ENCODE results near the gene ABI3BP.

Gene ABI3BP

DNA sequence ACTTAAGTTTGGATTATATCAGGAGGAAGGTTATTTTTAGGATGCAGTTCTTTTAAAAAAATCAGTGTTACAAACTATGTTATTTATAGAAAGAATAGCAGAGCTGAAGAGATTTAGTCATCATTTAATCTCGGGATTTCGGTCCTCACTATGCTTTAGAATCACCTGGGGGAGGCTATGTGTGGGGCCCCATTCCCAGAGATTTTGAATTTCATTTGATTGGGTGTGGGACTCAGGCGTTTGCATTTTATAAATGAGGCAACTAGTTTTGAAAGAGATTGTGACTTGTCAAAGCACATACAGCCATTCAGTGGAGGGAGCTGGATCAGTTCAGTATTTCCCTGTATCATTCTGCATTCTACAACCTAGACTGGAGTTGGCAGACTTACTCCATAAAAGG, 247.1 kb downstream of the ABI3BP start:
- no peaks in the 10 kb centered on the region for H3K4me1 ChIP-seq (ENCODE audit: control insufficient read depth in 1 of 2, insufficient read depth in 2 of 2, low read length in 2 of 2)
- H2BK120ac ChIP-seq (ENCODE audit: insufficient read depth, low read length, poor library complexity) = no peak overlapping the region
- no peak overlapping the region for H2AK5ac ChIP-seq (ENCODE audit: low read length)
- H2BK12ac ChIP-seq (ENCODE audit: low read length) = no peak overlapping the region
- H3K4me3 ChIP-seq (ENCODE audit: low read depth, low read length) = no peak overlapping the region
- no peak overlapping the region for H4K91ac ChIP-seq (ENCODE audit: low read depth, low read length)
- no peak for DNase-seq
- H3K14ac ChIP-seq (ENCODE audit: low read length) = no peak overlapping the region
- no peak overlapping the region for H2BK5ac ChIP-seq (ENCODE audit: low read depth, low read length, poor library complexity)
- H3K9ac ChIP-seq (ENCODE audit: low read length) = no peak overlapping the region
- H3K36me3 ChIP-seq (ENCODE audit: control insufficient read depth in 1 of 2, insufficient read depth in 2 of 2, low read length in 2 of 2) = peaks cover 7 to 14% of the 10 kb centered on the region in 2 experiments
- H4K8ac ChIP-seq (ENCODE audit: low read depth, low read length) = no peak overlapping the region
- H3K4me2 ChIP-seq (ENCODE audit: low read length) = no peak overlapping the region
- H3K79me2 ChIP-seq (ENCODE audit: control insufficient read depth, insufficient read depth, low read length, poor library complexity) = no peaks in the 10 kb centered on the region
- H3K4ac ChIP-seq (ENCODE audit: low read depth, low read length) = no peak overlapping the region
- H3K27me3 ChIP-seq (ENCODE audit: insufficient read depth, low read length) = no peaks in the 10 kb centered on the region
- no peak overlapping the region for H3K23ac ChIP-seq (ENCODE audit: low read length)
- no peak overlapping the region for H2AFZ ChIP-seq (ENCODE audit: insufficient read depth, low read length, poor library complexity)
- no peaks in the 10 kb centered on the region for H3K9me3 ChIP-seq (ENCODE audit: insufficient read depth, low read depth, low read length)
- no peak overlapping the region for H3K18ac ChIP-seq (ENCODE audit: low read length)
- H3K79me1 ChIP-seq (ENCODE audit: low read length) = no peaks in the 10 kb centered on the region
- WGBS (ENCODE audit: extremely low coverage, insufficient coverage, insufficient read length) = no CpG with 5 or more reads among the region's 3 CpGs
- no peak overlapping the region for H3K27ac ChIP-seq (ENCODE audit: low read depth, low read length)
- no peak overlapping the region for H4K12ac ChIP-seq (ENCODE audit: low read depth, low read length)

DNA sequence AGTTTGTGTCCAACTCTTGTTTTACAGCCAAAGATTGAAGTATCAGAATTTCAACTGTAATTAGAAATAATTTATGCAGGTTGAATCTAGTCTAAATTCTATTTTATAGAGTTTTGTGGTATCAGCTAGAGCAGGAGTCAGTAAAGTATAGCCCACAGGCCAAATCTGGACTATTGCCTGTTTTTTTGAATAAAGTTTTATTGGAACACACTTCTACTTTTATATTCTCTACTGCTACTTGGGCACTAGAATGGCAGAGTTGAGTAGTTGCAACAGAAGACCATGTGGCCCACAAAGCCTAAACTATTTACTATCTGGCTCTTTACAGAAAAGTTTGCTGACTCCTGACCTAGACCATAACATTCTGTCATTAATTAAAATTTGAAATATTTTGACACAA, 247.6 kb downstream of the ABI3BP start:
- Histone ChIP-seq H3K79me1 (ENCODE audit: low read length) (no peaks in the 10 kb centered on the region), H3K27ac (ENCODE audit: low read depth, low read length) (no peak overlapping the region), H2AK5ac (ENCODE audit: low read length) (no peak overlapping the region), H3K4me3 (ENCODE audit: low read depth, low read length) (no peak overlapping the region), H3K4me1 (ENCODE audit: control insufficient read depth in 1 of 2, insufficient read depth in 2 of 2, low read length in 2 of 2) (no peaks in the 10 kb centered on the region), H4K91ac (ENCODE audit: low read depth, low read length) (no peak overlapping the region), H3K27me3 (ENCODE audit: insufficient read depth, low read length) (no peaks in the 10 kb centered on the region), H2BK120ac (ENCODE audit: insufficient read depth, low read length, poor library complexity) (no peak overlapping the region), H3K23ac (ENCODE audit: low read length) (no peak overlapping the region), H4K12ac (ENCODE audit: low read depth, low read length) (no peak overlapping the region), H2AFZ (ENCODE audit: insufficient read depth, low read length, poor library complexity) (no peak overlapping the region), H4K8ac (ENCODE audit: low read depth, low read length) (no peak overlapping the region), H3K9me3 (ENCODE audit: insufficient read depth, low read depth, low read length) (no peaks in the 10 kb centered on the region), H2BK5ac (ENCODE audit: low read depth, low read length, poor library complexity) (no peak overlapping the region), H2BK12ac (ENCODE audit: low read length) (no peak overlapping the region), H3K4ac (ENCODE audit: low read depth, low read length) (no peak overlapping the region), H3K36me3 (ENCODE audit: control insufficient read depth in 1 of 2, insufficient read depth in 2 of 2, low read length in 2 of 2) (peaks cover 7 to 12% of the 10 kb centered on the region in 2 experiments), H3K14ac (ENCODE audit: low read length) (no peak overlapping the region), H3K9ac (ENCODE audit: low read length) (no peak overlapping the region), H3K79me2 (ENCODE audit: control insufficient read depth, insufficient read depth, low read length, poor library complexity) (no peaks in the 10 kb centered on the region), H3K4me2 (ENCODE audit: low read length) (no peak overlapping the region), H3K18ac (ENCODE audit: low read length) (no peak overlapping the region)
- DNase-seq = no peak

DNA sequence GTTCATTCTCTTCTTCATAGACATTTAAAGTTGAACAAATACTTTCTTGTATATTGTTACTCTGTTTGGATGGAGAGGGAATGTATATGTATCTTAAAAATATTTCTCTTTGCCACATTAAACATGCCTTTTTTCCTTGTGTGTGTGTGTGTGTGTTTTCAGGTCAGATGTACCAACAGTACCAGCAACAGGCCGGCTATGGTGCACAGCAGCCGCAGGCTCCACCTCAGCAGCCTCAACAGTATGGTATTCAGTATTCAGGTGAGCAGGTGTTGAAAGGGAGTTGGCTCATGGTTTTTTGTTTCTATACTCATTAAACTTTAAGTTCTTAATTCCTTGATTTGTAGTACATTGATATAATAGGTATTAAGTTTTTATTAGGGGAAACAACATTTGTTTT, 248.6 kb downstream of the ABI3BP start:
- Histone ChIP-seq H3K9me3 (ENCODE audit: insufficient read depth, low read depth, low read length) (no peaks in the 10 kb centered on the region), H3K79me2 (ENCODE audit: control insufficient read depth, insufficient read depth, low read length, poor library complexity) (no peaks in the 10 kb centered on the region), H3K4me1 (ENCODE audit: control insufficient read depth in 1 of 2, insufficient read depth in 2 of 2, low read length in 2 of 2) (no peaks in the 10 kb centered on the region), H3K4me3 (ENCODE audit: low read depth, low read length) (no peak overlapping the region), H3K4ac (ENCODE audit: low read depth, low read length) (no peak overlapping the region), H3K4me2 (ENCODE audit: low read length) (no peak overlapping the region), H3K36me3 (ENCODE audit: control insufficient read depth in 1 of 2, insufficient read depth in 2 of 2, low read length in 2 of 2) (peaks cover 7 to 16% of the 10 kb centered on the region in 2 experiments), H4K91ac (ENCODE audit: low read depth, low read length) (no peak overlapping the region), H3K18ac (ENCODE audit: low read length) (no peak overlapping the region), H2BK120ac (ENCODE audit: insufficient read depth, low read length, poor library complexity) (no peak overlapping the region), H3K27ac (ENCODE audit: low read depth, low read length) (no peak overlapping the region), H3K23ac (ENCODE audit: low read length) (no peak overlapping the region), H4K12ac (ENCODE audit: low read depth, low read length) (no peak overlapping the region), H3K79me1 (ENCODE audit: low read length) (no peaks in the 10 kb centered on the region), H3K9ac (ENCODE audit: low read length) (no peak overlapping the region), H2AFZ (ENCODE audit: insufficient read depth, low read length, poor library complexity) (no peak overlapping the region), H4K8ac (ENCODE audit: low read depth, low read length) (no peak overlapping the region), H2AK5ac (ENCODE audit: low read length) (no peak overlapping the region), H2BK5ac (ENCODE audit: low read depth, low read length, poor library complexity) (no peak overlapping the region), H2BK12ac (ENCODE audit: low read length) (no peak overlapping the region), H3K27me3 (ENCODE audit: insufficient read depth, low read length) (no peaks in the 10 kb centered on the region), H3K14ac (ENCODE audit: low read length) (no peak overlapping the region)
- no CpG with 5 or more reads among the region's 2 CpGs for WGBS (ENCODE audit: extremely low coverage, insufficient coverage, insufficient read length)
- peak; percentile 53 to 60 for DNase-seq

DNA sequence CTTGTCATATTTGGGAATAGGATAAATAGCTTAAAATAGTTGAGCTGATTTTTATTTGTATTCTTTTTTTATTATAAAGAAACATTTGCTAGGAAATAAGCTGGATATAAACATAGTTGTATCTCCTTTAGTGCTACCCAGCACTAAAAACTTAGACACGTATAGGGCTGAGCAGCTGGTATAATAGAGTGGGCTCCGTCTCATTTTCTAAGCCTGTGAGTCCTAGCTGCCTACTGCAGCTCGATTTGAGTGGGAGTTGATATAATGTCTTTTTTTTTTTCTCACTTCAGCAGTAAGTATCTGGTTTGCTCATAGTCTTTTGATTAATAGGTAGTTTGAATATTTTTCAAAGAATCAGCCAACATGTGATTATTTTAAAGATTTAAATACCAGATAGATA, 249.7 kb downstream of the ABI3BP start:
- H3K14ac ChIP-seq (ENCODE audit: low read length) = no peak overlapping the region
- H3K9me3 ChIP-seq (ENCODE audit: insufficient read depth, low read depth, low read length) = no peaks in the 10 kb centered on the region
- H3K4ac ChIP-seq (ENCODE audit: low read depth, low read length) = no peak overlapping the region
- H3K4me3 ChIP-seq (ENCODE audit: low read depth, low read length) = no peak overlapping the region
- H3K4me1 ChIP-seq (ENCODE audit: control insufficient read depth in 1 of 2, insufficient read depth in 2 of 2, low read length in 2 of 2) = no peaks in the 10 kb centered on the region
- H3K27me3 ChIP-seq (ENCODE audit: insufficient read depth, low read length) = no peaks in the 10 kb centered on the region
- DNase-seq = no peak
- no peak overlapping the region for H2BK5ac ChIP-seq (ENCODE audit: low read depth, low read length, poor library complexity)
- WGBS (ENCODE audit: extremely low coverage, insufficient coverage, insufficient read length) = no CpG with 5 or more reads among the region's 3 CpGs
- no peak overlapping the region for H2BK12ac ChIP-seq (ENCODE audit: low read length)
- no peak overlapping the region for H3K9ac ChIP-seq (ENCODE audit: low read length)
- no peak overlapping the region for H3K23ac ChIP-seq (ENCODE audit: low read length)
- H3K4me2 ChIP-seq (ENCODE audit: low read length) = no peak overlapping the region
- H3K36me3 ChIP-seq (ENCODE audit: control insufficient read depth in 1 of 2, insufficient read depth in 2 of 2, low read length in 2 of 2) = peaks cover 7 to 16% of the 10 kb centered on the region in 2 experiments
- no peak overlapping the region for H4K8ac ChIP-seq (ENCODE audit: low read depth, low read length)
- H2BK120ac ChIP-seq (ENCODE audit: insufficient read depth, low read length, poor library complexity) = no peak overlapping the region
- H3K79me1 ChIP-seq (ENCODE audit: low read length) = no peaks in the 10 kb centered on the region
- H3K27ac ChIP-seq (ENCODE audit: low read depth, low read length) = no peak overlapping the region
- H3K79me2 ChIP-seq (ENCODE audit: control insufficient read depth, insufficient read depth, low read length, poor library complexity) = no peaks in the 10 kb centered on the region
- no peak overlapping the region for H4K12ac ChIP-seq (ENCODE audit: low read depth, low read length)
- H3K18ac ChIP-seq (ENCODE audit: low read length) = no peak overlapping the region
- no peak overlapping the region for H2AK5ac ChIP-seq (ENCODE audit: low read length)
- H2AFZ ChIP-seq (ENCODE audit: insufficient read depth, low read length, poor library complexity) = no peak overlapping the region
- no peak overlapping the region for H4K91ac ChIP-seq (ENCODE audit: low read depth, low read length)

Data from trophoblast cell (in vitro differentiated cells and primary cell).